ENCODE data around the gene BRD3. TPM values are rescaled to one million over a fixed set of nuclear protein-coding genes. Genes with fewer than 3 reads are reported as not detected.
"Not testable (repeated sequence)": the region's sequence is repeated elsewhere in the genome, so short reads cannot be mapped to it uniquely, and the experiment has no call there.

The BRD3 gene
- total RNA-seq, 4 donors from 2014 or later, result 17.6 to 52.9 (median 29.0) TPM

- 65% methylated on average over 2 of the region's 2 CpGs for WGBS
- peaks cover 5% of the 10 kb centered on the region for H3K27me3 ChIP-seq
- no peaks in the 10 kb centered on the region for H3K36me3 ChIP-seq
- peaks cover 4% of the 10 kb centered on the region for H3K9me3 ChIP-seq
- no peak overlapping the region for H3K4me3 ChIP-seq
- no peak for DNase-seq (ENCODE audit: low spot score in 2 of 2)
- no peak overlapping the region for H3K27ac ChIP-seq
- TF ChIP-seq CTCF (IDR thresholded peaks at IDR 0.05), result no peak
- TF ChIP-seq POLR2A (IDR thresholded peaks at IDR 0.05), result no peak
- TF ChIP-seq EP300 (IDR thresholded peaks at IDR 0.05), result no peak
- TF ChIP-seq POLR2AphosphoS5 (IDR thresholded peaks at IDR 0.05), result no peak
- H3K4me1 ChIP-seq, result no peaks in the 10 kb centered on the region
These were observed 15.6 kb upstream of the BRD3 start for GRCh38 chr9:134083451-134083850.

- no peak for DNase-seq (ENCODE audit: low spot score in 2 of 2)
- Histone ChIP-seq H3K27ac (no peak overlapping the region), H3K27me3 (peaks cover 5% of the 10 kb centered on the region), H3K4me1 (no peaks in the 10 kb centered on the region), H3K4me3 (no peak overlapping the region), H3K36me3 (no peaks in the 10 kb centered on the region), H3K9me3 (peaks cover 11% of the 10 kb centered on the region)
- TF ChIP-seq POLR2AphosphoS5 (IDR thresholded peaks at IDR 0.05), result no peak
- no peak for TF ChIP-seq POLR2A (IDR thresholded peaks at IDR 0.05)
- TF ChIP-seq EP300 (IDR thresholded peaks at IDR 0.05), result no peak
- TF ChIP-seq CTCF (IDR thresholded peaks at IDR 0.05), result no peak
- WGBS, result 56% methylated on average over 1 of the region's 1 CpG
These were observed 8.8 kb upstream of the BRD3 start for GRCh38 chr9:134076644-134077043.

GRCh38 chr9:134075689-134076088 is 7.9 kb upstream of the BRD3 start:
- not testable (repeated sequence) for DNase-seq (ENCODE audit: low spot score in 2 of 2)
- whole genome bisulfite sequencing, result 96% methylated on average over 26 of the region's 31 CpGs

GRCh38 chr9:134073500-134073899 is 5.7 kb upstream of the BRD3 start:
- Histone ChIP-seq H3K9me3 (peaks cover 8% of the 10 kb centered on the region), H3K36me3 (no peaks in the 10 kb centered on the region), H3K27ac (no peak overlapping the region), H3K4me3 (no peak overlapping the region), H3K27me3 (no peaks in the 10 kb centered on the region), H3K4me1 (peaks cover 7% of the 10 kb centered on the region)
- no peak for TF ChIP-seq EP300 (IDR thresholded peaks at IDR 0.05)
- TF ChIP-seq POLR2AphosphoS5 (IDR thresholded peaks at IDR 0.05), result no peak
- no peak for TF ChIP-seq CTCF (IDR thresholded peaks at IDR 0.05)
- TF ChIP-seq POLR2A (IDR thresholded peaks at IDR 0.05), result no peak
- 71% methylated on average over 6 of the region's 6 CpGs for WGBS
- DNase-seq (ENCODE audit: low spot score in 2 of 2), result no peak

More at GRCh38 chr9:134075689-134076088, 7.9 kb upstream of the BRD3 start:
- H3K27ac ChIP-seq, H3K27me3 ChIP-seq, H3K4me1 ChIP-seq, H3K36me3 ChIP-seq, H3K4me3 ChIP-seq: not testable (repeated sequence)
- peaks cover 11% of the 10 kb centered on the region for H3K9me3 ChIP-seq

GRCh38 chr9:134072683-134073082 is 4.9 kb upstream of the BRD3 start:
- H3K4me1 ChIP-seq; H3K4me3 ChIP-seq; H3K36me3 ChIP-seq; H3K27ac ChIP-seq; H3K27me3 ChIP-seq; H3K9me3 ChIP-seq; DNase-seq (ENCODE audit: low spot score in 2 of 2): not testable (repeated sequence)
- WGBS, result 96% methylated on average over 7 of the region's 7 CpGs

- no peak overlapping the region for H3K27ac ChIP-seq
- H3K4me3 ChIP-seq, result no peak overlapping the region
- WGBS, result 95% methylated on average over 3 of the region's 12 CpGs
- TF ChIP-seq POLR2AphosphoS5 (IDR thresholded peaks at IDR 0.05), result no peak
- no peak for TF ChIP-seq CTCF (IDR thresholded peaks at IDR 0.05)
- DNase-seq (ENCODE audit: low spot score in 2 of 2), result no peak
- H3K36me3 ChIP-seq, result no peaks in the 10 kb centered on the region
- H3K9me3 ChIP-seq, result no peaks in the 10 kb centered on the region
- H3K27me3 ChIP-seq, result no peaks in the 10 kb centered on the region
- peaks cover 15% of the 10 kb centered on the region for H3K4me1 ChIP-seq
These were observed 3.3 kb upstream of the BRD3 start for GRCh38 chr9:134071149-134071548.
